GM18951 (cell line): ENCODE measurements around the gene FUT3.

ENCODE experiments used
- POLR2A ChIP-seq: IDR thresholded peaks from 4 replicates; pipeline ENCODE4 v1.6.1; 2011; ENCODE audit warnings: mild to moderate bottlenecking; ENCODE audit not compliant: insufficient read length, insufficient read depth; ENCODE audit errors: extremely low read depth
- in situ Hi-C: fragments of 300-500 bp; cut with MboI; formaldehyde crosslinking; loops from one replicate; pipeline ENCODE4 v1.12.0; 2022; ENCODE audit warnings: low sequenced_read_pairs, mixed read lengths, inconsistent platforms; ENCODE audit not compliant: unreplicated experiment

FUT3 gene

DNA sequence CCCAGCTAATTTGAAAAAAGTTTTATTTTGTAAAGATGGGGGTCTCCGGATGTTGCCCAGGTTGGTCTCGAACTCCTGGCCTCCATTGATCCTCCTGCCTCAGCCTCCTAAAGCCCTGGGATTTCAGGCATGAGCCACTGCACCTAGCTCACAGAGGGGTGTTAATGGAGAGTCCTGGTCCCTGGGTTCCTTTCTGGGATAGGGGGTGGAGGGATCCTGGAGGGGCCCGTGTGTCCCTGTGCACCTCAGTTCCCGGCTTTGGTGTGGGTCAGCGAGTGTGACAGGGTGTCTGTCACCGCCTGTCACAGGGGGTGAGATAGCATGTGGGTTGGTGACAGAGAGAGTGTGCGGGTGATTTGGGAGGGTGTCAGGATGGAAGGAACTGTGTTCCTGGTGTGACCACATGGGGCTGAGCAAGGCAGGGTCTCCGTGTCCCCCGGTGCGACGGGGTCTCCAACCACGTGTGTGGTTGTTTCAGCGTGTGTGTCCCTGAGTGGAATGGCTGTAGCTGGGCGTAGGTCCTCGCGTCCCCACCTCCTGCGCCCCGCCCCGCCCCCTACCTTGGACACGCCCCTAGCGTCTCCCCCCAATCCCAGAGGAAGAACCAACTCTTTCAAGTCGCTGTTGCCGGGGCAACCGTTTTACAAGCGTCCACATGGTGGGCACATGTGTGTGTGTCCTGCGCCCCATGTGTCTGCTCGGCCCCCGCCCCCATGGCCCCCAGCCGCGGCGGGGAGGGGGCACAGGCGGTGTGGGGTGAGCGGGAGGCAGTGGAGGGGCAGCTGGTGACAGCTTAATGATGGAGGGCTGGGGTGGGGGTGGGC is 49.2 kb downstream of the FUT3 start:
- in situ Hi-C loops, result no loop called here
- no peak for TF ChIP-seq POLR2A

DNA sequence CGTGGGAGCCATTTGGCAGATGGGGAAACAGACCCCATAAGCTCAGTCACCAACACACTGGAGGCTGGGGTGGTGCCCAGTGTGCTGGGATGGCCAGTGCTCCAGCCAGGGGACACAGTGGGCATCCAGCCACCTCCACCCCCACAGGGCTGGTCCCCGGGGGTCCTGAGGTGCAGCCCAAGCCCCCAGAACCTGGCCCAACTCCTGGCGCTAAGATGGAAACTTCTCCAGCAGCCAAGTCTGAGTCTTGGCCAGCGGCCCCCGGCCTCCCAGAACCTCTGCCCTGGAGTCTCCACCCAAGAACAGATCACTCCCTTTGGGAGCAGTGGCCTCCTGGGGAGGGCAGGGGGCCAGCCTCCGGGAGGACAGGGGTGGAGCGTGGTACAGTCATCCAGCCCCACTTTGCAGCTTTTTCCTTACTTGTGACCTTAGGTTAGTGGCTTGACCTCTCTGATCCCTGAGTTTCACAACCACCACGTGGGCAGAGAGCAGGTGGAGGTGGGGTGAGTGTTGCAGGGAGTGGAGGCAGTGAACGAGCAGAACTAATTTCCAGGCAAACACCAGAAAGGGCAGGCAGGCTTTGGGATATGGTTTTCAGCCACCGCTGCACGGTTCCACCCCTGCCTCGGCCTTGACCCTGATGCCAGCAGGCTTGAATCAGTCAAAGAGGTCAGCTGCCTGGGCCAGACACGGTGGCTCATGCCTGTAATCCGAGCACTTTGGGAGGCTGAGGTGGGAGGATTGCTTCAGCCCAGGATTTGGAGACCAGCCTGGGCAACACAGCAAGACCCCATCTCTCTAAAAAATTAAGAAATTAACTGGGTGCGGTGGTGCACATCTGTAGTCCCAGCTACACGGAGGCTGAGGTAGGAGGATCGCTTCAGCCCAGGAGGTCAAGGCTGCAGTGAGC is 50.6 kb downstream of the FUT3 start:
- no peak for TF ChIP-seq POLR2A
- in situ Hi-C loops, result no loop called here

- no peak for TF ChIP-seq POLR2A
- in situ Hi-C loops, result no loop called here
These were observed 51.7 kb downstream of the FUT3 start for GRCh38 chr19:5799247-5800241.

DNA sequence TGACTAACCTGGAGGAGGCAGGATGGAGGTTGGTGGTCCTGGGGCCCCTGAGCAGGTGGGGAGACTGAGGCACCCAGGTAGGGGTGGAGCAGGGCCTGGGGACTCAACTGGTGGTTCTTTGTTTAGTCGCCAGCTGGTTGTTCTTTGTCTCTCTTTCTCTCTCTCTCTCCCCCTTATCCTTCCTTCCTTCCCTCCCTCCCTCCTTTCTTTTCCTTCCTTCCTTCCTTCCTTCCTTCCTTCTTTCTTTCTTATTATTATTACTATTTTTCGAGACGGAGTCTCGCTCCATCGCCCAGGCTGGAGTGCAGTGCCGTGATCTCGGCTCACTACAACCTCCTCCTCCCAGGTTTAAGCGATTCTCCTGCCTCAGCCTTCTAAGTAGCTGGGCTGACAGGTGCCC is 53.0 kb downstream of the FUT3 start:
- no peak for TF ChIP-seq POLR2A
- in situ Hi-C loops, result no loop called here

DNA sequence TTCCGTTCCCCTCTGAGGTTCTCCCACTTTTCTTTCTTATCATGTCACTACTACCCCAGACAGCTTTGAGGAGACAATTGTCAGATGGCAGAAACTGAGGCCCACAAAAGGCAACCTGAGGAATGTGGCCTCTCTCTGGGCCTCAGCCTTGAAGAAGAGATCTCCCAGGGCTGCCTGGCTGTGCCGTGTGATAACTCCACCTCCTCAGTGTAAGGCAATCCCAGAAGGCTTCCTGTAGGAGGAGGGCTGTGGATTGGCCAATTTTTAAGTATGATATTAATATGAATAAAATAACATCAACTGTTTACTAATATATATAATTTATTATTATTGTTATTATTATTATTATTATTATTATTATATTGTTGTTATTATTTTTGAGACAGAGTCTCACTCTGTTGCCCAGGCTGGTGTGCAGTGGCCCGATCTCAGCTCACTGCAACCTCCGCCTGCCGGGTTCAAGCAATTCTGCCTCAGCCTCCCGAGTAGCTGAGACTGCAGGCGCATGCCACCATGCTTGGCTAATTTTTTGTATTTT is 55.8 kb downstream of the FUT3 start:
- in situ Hi-C loops, result no loop called here
- no peak for TF ChIP-seq POLR2A

- no peak for TF ChIP-seq POLR2A
- in situ Hi-C loops, result no loop called here
These were observed 58.1 kb downstream of the FUT3 start for GRCh38 chr19:5793188-5793587.
